BLaER1 (cell line): ENCODE measurements around the gene ADGRD1.
"Not testable (repeated sequence)": the region's sequence is repeated elsewhere in the genome, so short reads cannot be mapped to it uniquely, and the experiment has no call there.

Experiments
- H3K27ac ChIP-seq: shearing (Covaris generic); formaldehyde crosslinking; 2 replicates; pipeline ENCODE4 v1.8.1; 2022
- H3K27me3 ChIP-seq: shearing (Covaris generic); formaldehyde crosslinking; 2 replicates; pipeline ENCODE4 v1.8.1; 2022
- H3K36me3 ChIP-seq: shearing (Covaris generic); formaldehyde crosslinking; 2 replicates; pipeline ENCODE4 v1.8.1; 2022
- H3K4me1 ChIP-seq: shearing (Covaris generic); formaldehyde crosslinking; 2 replicates; pipeline ENCODE4 v1.8.1; 2022
- H3K4me2 ChIP-seq: shearing (Covaris generic); formaldehyde crosslinking; 2 replicates; pipeline ENCODE4 v1.8.1; 2022
- H3K4me3 ChIP-seq: shearing (Covaris generic); formaldehyde crosslinking; 2 replicates; pipeline ENCODE4 v1.8.1; 2022
- H3K9ac ChIP-seq: shearing (Covaris generic); formaldehyde crosslinking; 2 replicates; pipeline ENCODE4 v1.8.1; 2022
- H3K9me3 ChIP-seq: shearing (Covaris generic); formaldehyde crosslinking; 2 replicates; pipeline ENCODE4 v1.8.1; 2022
- H4K20me1 ChIP-seq: shearing (Covaris generic); formaldehyde crosslinking; 2 replicates; pipeline ENCODE4 v1.8.1; 2022
- Cebpa-rat ChIP-seq: shearing (Covaris generic); IDR thresholded peaks from 2 replicates; pipeline ENCODE4 v1.8.1; 2022

The ADGRD1 gene

GRCh38 chr12:130937063-130937462, 16.6 kb upstream of the ADGRD1 start:
- no peak for TF ChIP-seq Cebpa-rat
- H3K9ac ChIP-seq = no peak overlapping the region

GRCh38 chr12:130937546-130937945, 16.2 kb upstream of the ADGRD1 start:
- peaks cover 23% of the 10 kb centered on the region for H3K9me3 ChIP-seq
- H3K36me3 ChIP-seq, H4K20me1 ChIP-seq, H3K4me3 ChIP-seq, H3K4me1 ChIP-seq, H3K9ac ChIP-seq, H3K4me2 ChIP-seq, H3K27me3 ChIP-seq, H3K27ac ChIP-seq: not testable (repeated sequence)

More at GRCh38 chr12:130937063-130937462, 16.6 kb upstream of the ADGRD1 start:
- H3K27me3 ChIP-seq = no peaks in the 10 kb centered on the region
- peaks cover 23% of the 10 kb centered on the region for H3K9me3 ChIP-seq
- no peak overlapping the region for H3K4me3 ChIP-seq
- no peaks in the 10 kb centered on the region for H3K36me3 ChIP-seq
- no peaks in the 10 kb centered on the region for H4K20me1 ChIP-seq
- H3K4me1 ChIP-seq = peaks cover 10% of the 10 kb centered on the region
- H3K4me2 ChIP-seq = no peak overlapping the region
- H3K27ac ChIP-seq = no peak overlapping the region

- Histone ChIP-seq H3K27me3 (no peaks in the 10 kb centered on the region), H3K4me2 (no peak overlapping the region), H3K36me3 (no peaks in the 10 kb centered on the region), H3K4me3 (no peak overlapping the region), H3K27ac (no peak overlapping the region), H3K4me1 (peaks cover 1% of the 10 kb centered on the region; the same call in 1 of the 2 replicates), H3K9ac (no peak overlapping the region), H3K9me3 (peaks cover 23% of the 10 kb centered on the region), H4K20me1 (no peaks in the 10 kb centered on the region)
- TF ChIP-seq Cebpa-rat = no peak
Measured at GRCh38 chr12:130938186-130938585, 15.5 kb upstream of the ADGRD1 start.

- TF ChIP-seq Cebpa-rat = no peak
- H3K4me1 ChIP-seq = no peaks in the 10 kb centered on the region
- H3K27me3 ChIP-seq = no peaks in the 10 kb centered on the region
- H3K27ac ChIP-seq = no peak overlapping the region
- no peak overlapping the region for H3K9ac ChIP-seq
- H3K9me3 ChIP-seq = peaks cover 46% of the 10 kb centered on the region
- no peaks in the 10 kb centered on the region for H4K20me1 ChIP-seq
- H3K4me2 ChIP-seq = no peak overlapping the region
- H3K4me3 ChIP-seq = no peak overlapping the region
- no peaks in the 10 kb centered on the region for H3K36me3 ChIP-seq
Measured at GRCh38 chr12:130944878-130945277, 8.8 kb upstream of the ADGRD1 start.

GRCh38 chr12:130945786-130946492, 7.8 kb upstream of the ADGRD1 start:
- no peaks in the 10 kb centered on the region for H3K36me3 ChIP-seq
- H3K9me3 ChIP-seq = peaks cover 37% of the 10 kb centered on the region
- TF ChIP-seq Cebpa-rat = no peak
- H3K4me3 ChIP-seq = no peak overlapping the region
- H3K4me2 ChIP-seq = no peak overlapping the region
- no peak overlapping the region for H3K27ac ChIP-seq
- H3K27me3 ChIP-seq = no peaks in the 10 kb centered on the region
- no peak overlapping the region for H3K9ac ChIP-seq
- H4K20me1 ChIP-seq = no peaks in the 10 kb centered on the region
- H3K4me1 ChIP-seq = no peaks in the 10 kb centered on the region

- H4K20me1 ChIP-seq = no peaks in the 10 kb centered on the region
- H3K27ac ChIP-seq = no peak overlapping the region
- no peaks in the 10 kb centered on the region for H3K36me3 ChIP-seq
- TF ChIP-seq Cebpa-rat = no peak
- no peaks in the 10 kb centered on the region for H3K27me3 ChIP-seq
- H3K9ac ChIP-seq = no peak overlapping the region
- no peak overlapping the region for H3K4me3 ChIP-seq
- H3K4me1 ChIP-seq = 0 out of 2 replicates have a peak, but pooled peaks cover 2% of the 10 kb centered on the region
- no peak overlapping the region for H3K4me2 ChIP-seq
- H3K9me3 ChIP-seq = peaks cover 29% of the 10 kb centered on the region
Measured at GRCh38 chr12:130947028-130947613, 6.6 kb upstream of the ADGRD1 start.

- Histone ChIP-seq H3K4me3 (no peak overlapping the region), H3K9me3 (peaks cover 29% of the 10 kb centered on the region), H3K4me2 (no peak overlapping the region), H3K36me3 (no peaks in the 10 kb centered on the region), H3K4me1 (peaks cover 12% of the 10 kb centered on the region), H3K27me3 (no peaks in the 10 kb centered on the region), H3K9ac (no peak overlapping the region), H4K20me1 (no peaks in the 10 kb centered on the region), H3K27ac (no peak overlapping the region)
- no peak for TF ChIP-seq Cebpa-rat
Measured at GRCh38 chr12:130948136-130948535, 5.6 kb upstream of the ADGRD1 start.

- no peak for TF ChIP-seq Cebpa-rat
- Histone ChIP-seq H3K36me3 (no peaks in the 10 kb centered on the region), H3K4me2 (no peak overlapping the region), H3K27ac (no peak overlapping the region), H3K27me3 (peaks cover 3% of the 10 kb centered on the region; the same call in 1 of the 2 replicates), H3K4me1 (peaks cover 18% of the 10 kb centered on the region), H4K20me1 (no peaks in the 10 kb centered on the region), H3K9ac (no peak overlapping the region), H3K9me3 (peaks cover 29% of the 10 kb centered on the region), H3K4me3 (no peak overlapping the region)
Measured at GRCh38 chr12:130948751-130949150, 5.0 kb upstream of the ADGRD1 start.

GRCh38 chr12:130949806-130950205, 3.9 kb upstream of the ADGRD1 start:
- H3K4me2 ChIP-seq = no peak overlapping the region
- no peak overlapping the region for H3K27ac ChIP-seq
- peaks cover 18% of the 10 kb centered on the region for H3K9me3 ChIP-seq

GRCh38 chr12:130951636-130952035, 2.1 kb upstream of the ADGRD1 start:
- H3K4me1 ChIP-seq = peaks cover 46% of the 10 kb centered on the region
- H3K4me2 ChIP-seq = no peak overlapping the region
- no peak overlapping the region for H3K4me3 ChIP-seq
- peaks cover 16% of the 10 kb centered on the region for H3K27me3 ChIP-seq
- no peaks in the 10 kb centered on the region for H4K20me1 ChIP-seq
- H3K9me3 ChIP-seq = 0 out of 2 replicates have a peak, but pooled peaks cover under 1% of the 10 kb centered on the region
- no peak overlapping the region for H3K27ac ChIP-seq
- H3K36me3 ChIP-seq = no peaks in the 10 kb centered on the region
- H3K9ac ChIP-seq = no peak overlapping the region
- TF ChIP-seq Cebpa-rat = no peak

More at GRCh38 chr12:130949806-130950205, 3.9 kb upstream of the ADGRD1 start:
- TF ChIP-seq Cebpa-rat = no peak
- Histone ChIP-seq H4K20me1 (no peaks in the 10 kb centered on the region), H3K4me1 (peaks cover 29% of the 10 kb centered on the region), H3K4me3 (no peak overlapping the region), H3K27me3 (peaks cover 13% of the 10 kb centered on the region), H3K36me3 (no peaks in the 10 kb centered on the region), H3K9ac (no peak overlapping the region)
